ENCODE data around the gene RUNX3.

GRCh38 chr1:24857507-24858133 is 72.5 kb downstream of the RUNX3 start:
- no peak for TF ChIP-seq CTCF (IDR thresholded peaks at IDR 0.05)
- no peak for TF ChIP-seq POLR2A (IDR thresholded peaks at IDR 0.05)
